HepG2 (cell line): ENCODE data around the gene ZDHHC16. TPM values are rescaled to one million over a fixed set of nuclear protein-coding genes. Genes with fewer than 3 reads are reported as not detected.

Experiments used
- AFF4 ChIP-seq: sonication (generic); formaldehyde crosslinking; IDR thresholded peaks from 2 replicates; pipeline ENCODE4 v1.4.0; 2020; ENCODE audit warnings: missing genetic modification reagents
- AKAP8 ChIP-seq: sonication (generic); formaldehyde crosslinking; IDR thresholded peaks from 2 replicates; pipeline ENCODE4 v1.5.1; 2020; ENCODE audit warnings: mild to moderate bottlenecking, missing genetic modification reagents
- BCL6 ChIP-seq: IDR thresholded peaks from 2 replicates; pipeline ENCODE4 v1.6.1; 2016; ENCODE audit warnings: missing genetic modification reagents, missing compliant biosample characterization
- CBX2 ChIP-seq, 2 experiments: fragments of 200-600 bp in 1 of 2; sonication (generic); formaldehyde crosslinking in 1 of 2; IDR thresholded peaks; 2 replicates each; pipeline versions ENCODE4 v1.7.0 to v1.8.1; 2018 to 2022; ENCODE audit warnings: low read depth in 2 of 2, low read length in 1 of 2, mild to moderate bottlenecking in 1 of 2, missing genetic modification reagents in 1 of 2
- HMGXB4 ChIP-seq, 2 experiments: sonication (generic) in 1 of 2; formaldehyde crosslinking in 1 of 2; IDR thresholded peaks; 2 replicates each; pipeline versions ENCODE4 v1.4.0 to v1.6.1; 2018 to 2020; ENCODE audit warnings: missing genetic modification reagents in 2 of 2, borderline replicate concordance in 1 of 2, low read depth in 1 of 2, mild to moderate bottlenecking in 1 of 2, missing biosample characterization in 1 of 2
- KDM5B ChIP-seq: sonication (generic); formaldehyde crosslinking; IDR thresholded peaks from 2 replicates; pipeline ENCODE4 v1.4.0; 2020; ENCODE audit warnings: missing genetic modification reagents, mild to moderate bottlenecking, borderline replicate concordance
- NCOA5 ChIP-seq: sonication (generic); formaldehyde crosslinking; IDR thresholded peaks from 2 replicates; pipeline ENCODE4 v1.4.0; 2020; ENCODE audit warnings: missing genetic modification reagents
- NONO ChIP-seq, 2 experiments: fragments of 450-650 bp in 1 of 2; sonication (generic) in 1 of 2; formaldehyde crosslinking in 1 of 2; IDR thresholded peaks in 1 of 2; conservative IDR thresholded peaks in 1 of 2; 2 replicates each; pipeline versions ENCODE4 v1.6.1 to v1.8.0; 2017 to 2022; ENCODE audit warnings: mild to moderate bottlenecking in 1 of 2, missing genetic modification reagents in 1 of 2, moderate library complexity in 1 of 2
- PHF8 ChIP-seq: sonication (generic); formaldehyde crosslinking; IDR thresholded peaks from 2 replicates; pipeline ENCODE4 v1.5.0; 2020; ENCODE audit warnings: missing genetic modification reagents
- POGK ChIP-seq: sonication (generic); formaldehyde crosslinking; conservative IDR thresholded peaks from 2 replicates; pipeline ENCODE4 v1.8.0; 2022; ENCODE audit warnings: mild to moderate bottlenecking, moderate library complexity, missing genetic modification reagents
- REL ChIP-seq: sonication (generic); formaldehyde crosslinking; conservative IDR thresholded peaks from 2 replicates; pipeline ENCODE4 v1.8.0; 2022; ENCODE audit warnings: mild to moderate bottlenecking, missing genetic modification reagents, moderate library complexity
- RFX1 ChIP-seq: fragments of 450-650 bp; IDR thresholded peaks from 2 replicates; pipeline ENCODE4 v1.6.1; 2017
- SNRNP70 ChIP-seq: fragments of 200-400 bp; formaldehyde crosslinking; IDR thresholded peaks from 2 replicates; pipeline ENCODE4 v1.6.1; 2017; ENCODE audit warnings: mild to moderate bottlenecking, low read depth, low read length, moderate library complexity
- ZNF331 ChIP-seq: sonication (generic); formaldehyde crosslinking; IDR thresholded peaks from 2 replicates; pipeline ENCODE4 v1.4.0; 2020; ENCODE audit warnings: missing genetic modification reagents
- ZNF550 ChIP-seq: sonication (generic); formaldehyde crosslinking; IDR thresholded peaks from 2 replicates; pipeline ENCODE4 v1.4.0; 2020; ENCODE audit warnings: mild to moderate bottlenecking, missing genetic modification reagents, borderline replicate concordance
- ZNF570 ChIP-seq: sonication (generic); formaldehyde crosslinking; IDR thresholded peaks from 2 replicates; pipeline ENCODE4 v1.4.0; 2020; ENCODE audit warnings: mild to moderate bottlenecking, missing genetic modification reagents, borderline replicate concordance
- ZNF749 ChIP-seq: sonication (generic); formaldehyde crosslinking; IDR thresholded peaks from 2 replicates; pipeline ENCODE4 v1.8.0; 2022; ENCODE audit warnings: mild to moderate bottlenecking, missing genetic modification reagents, moderate library complexity, borderline replicate concordance
- ZNF766 ChIP-seq: sonication (generic); formaldehyde crosslinking; IDR thresholded peaks from 2 replicates; pipeline ENCODE4 v1.5.0; 2020; ENCODE audit warnings: missing genetic modification reagents, borderline replicate concordance
- ZNF775 ChIP-seq: sonication (generic); formaldehyde crosslinking; IDR thresholded peaks from 2 replicates; pipeline ENCODE4 v1.4.0; 2020; ENCODE audit warnings: missing genetic modification reagents, mild to moderate bottlenecking, moderate library complexity, borderline replicate concordance
- polyA plus RNA-seq, 8 experiments: library from polyadenylated mRNA; depleted of rRNA in 3 of 8; stranded (reverse) in 7 of 8; unstranded in 1 of 8; fragments of >200 nt; fragmentation: Illumina TruSeq in 4 of 8; extraction: Trizol in 4 of 8; gene quantifications; 2 replicates each; pipeline versions ENCODE4 v1.2.1 to v1.2.3, GENCODE V29; 2011 to 2016; ENCODE audit warnings: low read depth in 4 of 8, missing spikeins in 1 of 8, mixed read lengths in 1 of 8; ENCODE audit not compliant: insufficient read depth in 1 of 8
- total RNA-seq, 5 experiments: library from RNA; depleted of rRNA; stranded (reverse); fragments of >200 nt; fragmentation: Illumina TruSeq; extraction: Trizol; gene quantifications; 2 replicates each; pipeline ENCODE4 v1.2.3, GENCODE V29; 2016; ENCODE audit warnings: low read depth in 1 of 5

The ZDHHC16 gene
- total and polyA plus RNA-seq, 2 of the 13 experiments (the other 11 are each of a cell fraction or from before 2014, with no cell fraction given), result 40.8 to 41.8 TPM

- TF ChIP-seq ZNF775 (CRISPR knock-in tag) (no peak), HMGXB4 (CRISPR knock-in tag; IDR thresholded peaks at IDR 0.05; ENCODE audit: borderline replicate concordance in 1 of 2, low read depth in 1 of 2) (peak; percentile 24 to 53; a peak in 1 of 4 replicates), ZNF749 (CRISPR knock-in tag) (peak; percentile 68; the same call in 1 of the 2 replicates), ZNF331 (peak; percentile 65; the same call in 1 of the 2 replicates), AFF4 (CRISPR knock-in tag) (no peak), RFX1 (no peak), ZNF570 (CRISPR knock-in tag) (no peak), CBX2 (IDR thresholded peaks at IDR 0.05; ENCODE audit: low read depth, low read length) (no peak), CBX2 (CRISPR knock-in tag; IDR thresholded peaks at IDR 0.05; ENCODE audit: low read depth) (no peak), AKAP8 (CRISPR knock-in tag) (no peak), ZNF766 (CRISPR knock-in tag) (peak; percentile 100), NONO (IDR thresholded peaks at IDR 0.05) (no peak), NONO (CRISPR knock-in tag; conservative IDR thresholded peaks at IDR 0.05) (0 out of 2 replicates have a peak, but pooled peaks have one; percentile 26), PHF8 (CRISPR knock-in tag) (peak; percentile 38; the same call in 1 of the 2 replicates), SNRNP70 (no peak), REL (CRISPR knock-in tag) (no peak), BCL6 (no peak), NCOA5 (CRISPR knock-in tag) (no peak), POGK (CRISPR knock-in tag) (0 out of 2 replicates have a peak, but pooled peaks have one; percentile 43), KDM5B (CRISPR knock-in tag) (no peak), ZNF550 (CRISPR knock-in tag) (no peak)
Observed at GRCh38 chr10:97463363-97464132, 17.6 kb downstream of the ZDHHC16 start (continued).
